Neuronal stem cell (in vitro differentiated cells): Measurements from ENCODE around the gene KIF1A.

Experiments
- DNase-seq: peaks from one replicate; pipeline ENCODE4 v3.0.0-alpha.2; 2013; ENCODE audit warnings: low spot score
- H2AFZ ChIP-seq: one replicate; pipeline ENCODE4 v1.6.1; 2013; ENCODE audit warnings: mild to moderate bottlenecking, low read length, inconsistent platforms
- H2AK5ac ChIP-seq: 2 replicates; pipeline ENCODE4 v1.6.1; 2013; ENCODE audit warnings: low read depth, mild to moderate bottlenecking, inconsistent platforms, low read length, moderate library complexity, mixed read lengths
- H2BK120ac ChIP-seq: 2 replicates; pipeline ENCODE4 v1.6.1; 2013; ENCODE audit warnings: low read depth, mild to moderate bottlenecking, inconsistent platforms, low read length, moderate library complexity, mixed read lengths
- H2BK12ac ChIP-seq: one replicate; pipeline ENCODE4 v1.6.1; 2013; ENCODE audit warnings: low read length, inconsistent platforms
- H2BK15ac ChIP-seq: 2 replicates; pipeline ENCODE4 v1.6.1; 2013; ENCODE audit warnings: mild to moderate bottlenecking, low read length, inconsistent platforms, mixed read lengths
- H2BK5ac ChIP-seq: one replicate; pipeline ENCODE4 v1.6.1; 2013; ENCODE audit warnings: inconsistent platforms, mild to moderate bottlenecking, low read length, moderate library complexity
- H3K14ac ChIP-seq: one replicate; pipeline ENCODE4 v1.6.1; 2013; ENCODE audit warnings: low read length, inconsistent platforms
- H3K18ac ChIP-seq: 2 replicates; pipeline ENCODE4 v1.6.1; 2013; ENCODE audit warnings: low read length, inconsistent platforms
- H3K23ac ChIP-seq: 2 replicates; pipeline ENCODE4 v1.6.1; 2013; ENCODE audit warnings: low read depth, mild to moderate bottlenecking, mixed read lengths, low read length, inconsistent platforms; ENCODE audit not compliant: poor library complexity
- H3K27ac ChIP-seq: replicated peaks from 3 replicates; pipeline ENCODE4 v1.5.1; 2013; ENCODE audit warnings: low read length, inconsistent platforms
- H3K27me3 ChIP-seq, 3 experiments: 2 replicates each; pipeline ENCODE4 v1.6.1; 2013; ENCODE audit warnings: low read length in 3 of 3, mild to moderate bottlenecking in 2 of 3, inconsistent platforms in 1 of 3, low read depth in 1 of 3, mixed read lengths in 1 of 3, moderate library complexity in 1 of 3; ENCODE audit not compliant: control insufficient read depth in 3 of 3, insufficient read depth in 3 of 3
- H3K36me3 ChIP-seq, 2 donors: replicated peaks in 1 of 2; 2 replicates each; pipeline ENCODE4 v1.6.1; 2013; ENCODE audit warnings: low read length in 2 of 2; ENCODE audit not compliant: control insufficient read depth in 2 of 2, insufficient read depth in 2 of 2
- H3K4ac ChIP-seq: 2 replicates; pipeline ENCODE4 v1.6.1; 2013; ENCODE audit warnings: inconsistent platforms, mild to moderate bottlenecking, low read length, moderate library complexity
- H3K4me1 ChIP-seq, 2 donors: 1 replicate in 1 of 2; 2 replicates in 1 of 2; pipeline ENCODE4 v1.6.1; 2013; ENCODE audit warnings: low read length in 2 of 2, low read depth in 1 of 2; ENCODE audit not compliant: control insufficient read depth in 2 of 2, insufficient read depth in 1 of 2
- H3K4me2 ChIP-seq: one replicate; pipeline ENCODE4 v1.6.1; 2013; ENCODE audit warnings: mild to moderate bottlenecking, low read length, inconsistent platforms; ENCODE audit not compliant: insufficient read depth, poor library complexity, severe bottlenecking
- H3K4me3 ChIP-seq, 2 donors: 2 replicates each; pipeline ENCODE4 v1.5.1; 2013; ENCODE audit warnings: low read length in 2 of 2, mild to moderate bottlenecking in 2 of 2, inconsistent platforms in 1 of 2, moderate library complexity in 1 of 2
- H3K79me1 ChIP-seq: one replicate; pipeline ENCODE4 v1.6.1; 2013; ENCODE audit warnings: low read depth, mild to moderate bottlenecking, inconsistent platforms, low read length, moderate library complexity
- H3K9ac ChIP-seq: one replicate; pipeline ENCODE4 v1.6.1; 2013; ENCODE audit warnings: mild to moderate bottlenecking, low read depth, low read length, inconsistent platforms; ENCODE audit not compliant: poor library complexity
- H3K9me3 ChIP-seq, 2 donors: replicated peaks in 1 of 2; 2 replicates each; pipeline versions ENCODE3 to v1.6.1; 2013; ENCODE audit warnings: low read length in 2 of 2, mild to moderate bottlenecking in 2 of 2, inconsistent platforms in 1 of 2, low read depth in 1 of 2, mixed read lengths in 1 of 2, moderate library complexity in 1 of 2; ENCODE audit not compliant: control insufficient read depth in 2 of 2, insufficient read depth in 1 of 2
- H4K8ac ChIP-seq: one replicate; pipeline ENCODE4 v1.6.1; 2013; ENCODE audit warnings: low read depth, mild to moderate bottlenecking, inconsistent platforms, low read length, moderate library complexity
- H4K91ac ChIP-seq: one replicate; pipeline ENCODE4 v1.6.1; 2013; ENCODE audit warnings: low read length, low read depth, mild to moderate bottlenecking, inconsistent platforms; ENCODE audit not compliant: poor library complexity
- WGBS, 2 donors: extraction: QIAGEN DNeasy Blood & Tissue Kit; methylation state at CpG; one replicate each; pipeline ENCODE4 v1.1.7; 2013; ENCODE audit warnings: missing lambda C conversion rate in 2 of 2, mixed read lengths in 1 of 2; ENCODE audit not compliant: insufficient read length in 2 of 2, insufficient replicate concordance in 1 of 2; ENCODE audit errors: extremely low coverage in 2 of 2; 5-methylcytosine and 5-hydroxymethylcytosine counted together

KIF1A gene

GRCh38 chr2:240703417-240704341 is 116.3 kb downstream of the KIF1A start:
- H2AFZ ChIP-seq, result no peak overlapping the region
- no peaks in the 10 kb centered on the region for H3K79me1 ChIP-seq
- H2BK15ac ChIP-seq, result peak overlapping the region; percentile 37
- no peak overlapping the region for H2BK5ac ChIP-seq
- no peak overlapping the region for H3K4ac ChIP-seq
- H3K14ac ChIP-seq, result no peak overlapping the region
- H3K4me3 ChIP-seq, result no peak overlapping the region
- no peak overlapping the region for H4K91ac ChIP-seq
- H3K9me3 ChIP-seq, result no peaks in the 10 kb centered on the region
- no peak overlapping the region for H2BK120ac ChIP-seq
- no peaks in the 10 kb centered on the region for H3K4me1 ChIP-seq
- H2AK5ac ChIP-seq, result peak overlapping the region; percentile 3
- WGBS, 2 donors, result no CpG with 5 or more reads among the region's 18 CpGs
- no peak overlapping the region for H3K9ac ChIP-seq
- no peak for DNase-seq
- no peak overlapping the region for H2BK12ac ChIP-seq
- peaks cover 0 to 40% (median 0%) of the 10 kb centered on the region in 3 experiments for H3K27me3 ChIP-seq
- H3K23ac ChIP-seq, result peak overlapping the region; percentile 23
- H3K27ac ChIP-seq, result no peak overlapping the region
- H3K4me2 ChIP-seq, result no peak overlapping the region
- peak overlapping the region; percentile 52 for H3K18ac ChIP-seq
- H3K36me3 ChIP-seq, result no peaks in the 10 kb centered on the region
- H4K8ac ChIP-seq, result peak overlapping the region; percentile 29

GRCh38 chr2:240702640-240703011 is 117.4 kb downstream of the KIF1A start:
- no peak overlapping the region for H2AK5ac ChIP-seq
- H3K4me2 ChIP-seq, result no peak overlapping the region
- H3K9ac ChIP-seq, result no peak overlapping the region
- no peak overlapping the region for H3K4ac ChIP-seq
- no peak overlapping the region for H2BK15ac ChIP-seq
- no peak overlapping the region for H2AFZ ChIP-seq
- H3K9me3 ChIP-seq, result no peaks in the 10 kb centered on the region
- no peak overlapping the region for H2BK5ac ChIP-seq
- H4K91ac ChIP-seq, result no peak overlapping the region
- no peaks in the 10 kb centered on the region for H3K4me1 ChIP-seq
- H2BK120ac ChIP-seq, result no peak overlapping the region
- WGBS, 2 donors, result no CpG with 5 or more reads among the region's 9 CpGs
- H3K27ac ChIP-seq, result no peak overlapping the region
- no peaks in the 10 kb centered on the region for H3K36me3 ChIP-seq
- no peak overlapping the region for H3K23ac ChIP-seq
- H3K27me3 ChIP-seq, result peaks cover 0 to 39% (median 0%) of the 10 kb centered on the region in 3 experiments
- peak overlapping the region; percentile 59 for H3K14ac ChIP-seq
- H2BK12ac ChIP-seq, result no peak overlapping the region
- H3K4me3 ChIP-seq, result no peak overlapping the region
- H4K8ac ChIP-seq, result no peak overlapping the region
- DNase-seq, result no peak
- H3K18ac ChIP-seq, result no peak overlapping the region
- H3K79me1 ChIP-seq, result no peaks in the 10 kb centered on the region

- H4K91ac ChIP-seq, result no peak overlapping the region
- H3K4me2 ChIP-seq, result peak overlapping the region; percentile 2
- DNase-seq, result no peak
- H3K27ac ChIP-seq, result no peak overlapping the region
- H4K8ac ChIP-seq, result no peak overlapping the region
- no peak overlapping the region for H2BK15ac ChIP-seq
- no peak overlapping the region for H3K9ac ChIP-seq
- no peak overlapping the region for H3K4me3 ChIP-seq
- H3K9me3 ChIP-seq, result no peaks in the 10 kb centered on the region
- H2AK5ac ChIP-seq, result no peak overlapping the region
- no peak overlapping the region for H3K4ac ChIP-seq
- H3K23ac ChIP-seq, result no peak overlapping the region
- no peak overlapping the region for H2BK5ac ChIP-seq
- H3K27me3 ChIP-seq, result peaks cover 0 to 33% (median 0%) of the 10 kb centered on the region in 3 experiments
- H2BK120ac ChIP-seq, result no peak overlapping the region
- no peaks in the 10 kb centered on the region for H3K36me3 ChIP-seq
- peak overlapping the region; percentile 57 for H3K18ac ChIP-seq
- peak overlapping the region; percentile 58 for H2BK12ac ChIP-seq
- WGBS, 2 donors, result no CpG with 5 or more reads among the region's 30 CpGs
- no peaks in the 10 kb centered on the region for H3K79me1 ChIP-seq
- H3K4me1 ChIP-seq, result no peaks in the 10 kb centered on the region
- no peak overlapping the region for H2AFZ ChIP-seq
- H3K14ac ChIP-seq, result peak overlapping the region; percentile 59
Measured at GRCh38 chr2:240701736-240702639, 118.0 kb downstream of the KIF1A start.
